BE2C (cell line): ENCODE data around the gene TTC6.

Experiments
- DNase-seq: peaks from one replicate; pipeline ENCODE4 v3.0.0-alpha.2; 2020
- H3K27me3 ChIP-seq: fragments of 250-450 bp; sonication (Bioruptor Pico); 2 replicates; pipeline ENCODE4 v1.5.1; 2020; ENCODE audit warnings: mild to moderate bottlenecking
- H3K36me3 ChIP-seq: fragments of 250-450 bp; sonication (Bioruptor Pico); 2 replicates; pipeline ENCODE4 v1.5.1; 2020; ENCODE audit warnings: mild to moderate bottlenecking
- H3K4me1 ChIP-seq: fragments of 250-450 bp; sonication (Bioruptor Pico); 2 replicates; pipeline ENCODE4 v1.5.1; 2020
- H3K4me3 ChIP-seq: 2 replicates; pipeline ENCODE4 v1.5.1; 2011; ENCODE audit warnings: low read depth, low read length
- H3K9me3 ChIP-seq: fragments of 250-450 bp; sonication (Bioruptor Pico); 2 replicates; pipeline ENCODE4 v1.5.1; 2020
- CTCF ChIP-seq: IDR thresholded peaks from 2 replicates; pipeline ENCODE4 v1.5.1; 2012; ENCODE audit warnings: mild to moderate bottlenecking, low read depth, low read length

Gene TTC6

GRCh38 chr14:37599507-37600368 lies 4.3 kb downstream of the TTC6 start:
- Histone ChIP-seq H3K4me1 (no peaks in the 10 kb centered on the region), H3K27me3 (peaks cover 99% of the 10 kb centered on the region), H3K9me3 (no peaks in the 10 kb centered on the region), H3K36me3 (no peaks in the 10 kb centered on the region), H3K4me3 (no peak overlapping the region)
- no peak for TF ChIP-seq CTCF
- DNase-seq = no peak

GRCh38 chr14:37600880-37601741 lies 5.7 kb downstream of the TTC6 start:
- Histone ChIP-seq H3K9me3 (no peaks in the 10 kb centered on the region), H3K4me1 (no peaks in the 10 kb centered on the region), H3K4me3 (no peak overlapping the region), H3K27me3 (peaks cover 90% of the 10 kb centered on the region), H3K36me3 (no peaks in the 10 kb centered on the region)
- TF ChIP-seq CTCF = no peak
- no peak for DNase-seq

GRCh38 chr14:37601865-37602264 lies 6.4 kb downstream of the TTC6 start:
- no peak for TF ChIP-seq CTCF
- no peak for DNase-seq
- no peaks in the 10 kb centered on the region for H3K36me3 ChIP-seq
- peaks cover 82% of the 10 kb centered on the region for H3K27me3 ChIP-seq
- no peaks in the 10 kb centered on the region for H3K4me1 ChIP-seq
- H3K9me3 ChIP-seq = no peaks in the 10 kb centered on the region
- no peak overlapping the region for H3K4me3 ChIP-seq

GRCh38 chr14:37602605-37603453 lies 7.4 kb downstream of the TTC6 start:
- peaks cover 73% of the 10 kb centered on the region for H3K27me3 ChIP-seq
- no peaks in the 10 kb centered on the region for H3K36me3 ChIP-seq
- no peak for TF ChIP-seq CTCF
- DNase-seq = no peak
- no peaks in the 10 kb centered on the region for H3K4me1 ChIP-seq
- no peak overlapping the region for H3K4me3 ChIP-seq
- no peaks in the 10 kb centered on the region for H3K9me3 ChIP-seq

GRCh38 chr14:37603688-37604251 lies 8.3 kb downstream of the TTC6 start:
- TF ChIP-seq CTCF = no peak
- H3K4me3 ChIP-seq = no peak overlapping the region
- DNase-seq = no peak
- no peaks in the 10 kb centered on the region for H3K4me1 ChIP-seq
- no peaks in the 10 kb centered on the region for H3K9me3 ChIP-seq
- peaks cover 63% of the 10 kb centered on the region for H3K27me3 ChIP-seq
- no peaks in the 10 kb centered on the region for H3K36me3 ChIP-seq
